CD14-positive monocyte (primary cell): Measurements from ENCODE around the gene PCK2. TPM values are rescaled to one million over a fixed set of nuclear protein-coding genes. Genes with fewer than 3 reads are reported as not detected.

ENCODE experiments used
- DNase-seq, 3 donors: peaks; one replicate each; pipeline ENCODE4 v3.0.0-alpha.2; 2011 to 2022
- H2AFZ ChIP-seq: 2 replicates; pipeline ENCODE4 v1.6.0; 2012; ENCODE audit warnings: mild to moderate bottlenecking, low read depth, low read length, inconsistent platforms; ENCODE audit not compliant: insufficient read depth, poor library complexity, severe bottlenecking
- H3K27ac ChIP-seq, 2 donors: 1 replicate in 1 of 2; 2 replicates in 1 of 2; pipeline ENCODE4 v1.5.1; 2012 to 2013; ENCODE audit warnings: low read length in 2 of 2, control low read depth in 1 of 2, inconsistent platforms in 1 of 2, low read depth in 1 of 2, mild to moderate bottlenecking in 1 of 2
- H3K27me3 ChIP-seq, 2 donors: one replicate each; pipeline versions ENCODE4 v1.6.0 to v1.6.1; 2011 to 2013; ENCODE audit warnings: low read length in 2 of 2; ENCODE audit not compliant: control insufficient read depth in 2 of 2, insufficient read depth in 2 of 2
- H3K36me3 ChIP-seq, 2 donors: replicated peaks in 1 of 2; 1 replicate in 1 of 2; 2 replicates in 1 of 2; pipeline versions ENCODE4 v1.5.1 to v1.6.1; 2012 to 2013; ENCODE audit warnings: low read length in 2 of 2, control low read depth in 1 of 2, inconsistent platforms in 1 of 2, mild to moderate bottlenecking in 1 of 2; ENCODE audit not compliant: insufficient read depth in 2 of 2, control insufficient read depth in 1 of 2
- H3K4me1 ChIP-seq, 2 donors: 1 replicate in 1 of 2; 2 replicates in 1 of 2; pipeline versions ENCODE4 v1.5.1 to v1.6.1; 2012 to 2013; ENCODE audit warnings: low read length in 2 of 2, control low read depth in 1 of 2, inconsistent platforms in 1 of 2, mild to moderate bottlenecking in 1 of 2, moderate library complexity in 1 of 2; ENCODE audit not compliant: insufficient read depth in 2 of 2, control insufficient read depth in 1 of 2
- H3K4me2 ChIP-seq: replicated peaks from 2 replicates; pipeline ENCODE3; 2012; ENCODE audit warnings: low read length, moderate library complexity, mild to moderate bottlenecking; ENCODE audit not compliant: poor library complexity, severe bottlenecking; ENCODE audit errors: extremely low read depth
- H3K4me3 ChIP-seq, 3 experiments: fragments of 200-600 bp in 1 of 3; sonication (generic) in 1 of 3; replicated peaks in 1 of 3; 1 replicate in 2 of 3; 2 replicates in 1 of 3; pipeline ENCODE4 v1.5.1; 2011 to 2013; ENCODE audit warnings: low read length in 3 of 3, mild to moderate bottlenecking in 3 of 3, control low read depth in 2 of 3, low read depth in 2 of 3, inconsistent platforms in 1 of 3, moderate library complexity in 1 of 3
- H3K79me2 ChIP-seq: 2 replicates; pipeline ENCODE4 v1.6.0; 2012; ENCODE audit warnings: mild to moderate bottlenecking, control low read depth, inconsistent platforms, low read length, moderate library complexity; ENCODE audit not compliant: insufficient read depth
- H3K9ac ChIP-seq: 2 replicates; pipeline ENCODE4 v1.6.0; 2017; ENCODE audit warnings: low read length, mild to moderate bottlenecking; ENCODE audit not compliant: insufficient read depth, poor library complexity, severe bottlenecking
- H3K9me3 ChIP-seq, 2 donors: replicated peaks in 1 of 2; 1 replicate in 1 of 2; 2 replicates in 1 of 2; pipeline versions ENCODE4 v1.5.1 to v1.6.1; 2012 to 2013; ENCODE audit warnings: low read length in 2 of 2, control low read depth in 1 of 2; ENCODE audit not compliant: control insufficient read depth in 1 of 2, insufficient read depth in 1 of 2
- H4K20me1 ChIP-seq: 2 replicates; pipeline ENCODE4 v1.6.0; 2012; ENCODE audit warnings: mild to moderate bottlenecking, low read length, control low read depth, moderate library complexity; ENCODE audit not compliant: insufficient read depth
- H3K27ac Mint-ChIP-seq, 7 donors: one replicate each; pipeline ENCODE4 v1.8.0; 2020; ENCODE audit warnings: mild to moderate bottlenecking in 7 of 7, mixed read lengths in 7 of 7, moderate library complexity in 6 of 7, inconsistent platforms in 2 of 7
- H3K27me3 Mint-ChIP-seq, 3 donors: one replicate each; pipeline ENCODE4 v1.8.0; 2021 to 2022; ENCODE audit warnings: low read depth in 3 of 3, mild to moderate bottlenecking in 3 of 3, mixed read lengths in 3 of 3, moderate library complexity in 3 of 3, inconsistent platforms in 1 of 3
- H3K36me3 Mint-ChIP-seq, 2 donors: one replicate each; pipeline ENCODE4 v1.8.0; 2020; ENCODE audit warnings: mixed read lengths in 2 of 2, inconsistent platforms in 1 of 2, mild to moderate bottlenecking in 1 of 2
- H3K4me1 Mint-ChIP-seq: one replicate; pipeline ENCODE4 v1.8.0; 2020; ENCODE audit warnings: mild to moderate bottlenecking, mixed read lengths
- H3K4me3 Mint-ChIP-seq, 2 donors: one replicate each; pipeline ENCODE4 v1.8.0; 2020; ENCODE audit warnings: mild to moderate bottlenecking in 2 of 2, mixed read lengths in 2 of 2, moderate library complexity in 1 of 2
- H3K9me3 Mint-ChIP-seq, 7 donors: one replicate each; pipeline ENCODE4 v1.8.0; 2020 to 2022; ENCODE audit warnings: mixed read lengths in 7 of 7, mild to moderate bottlenecking in 6 of 7, moderate library complexity in 6 of 7, inconsistent platforms in 2 of 7
- WGBS: methylation state at CpG from one replicate; pipeline ENCODE4 v1.1.5; 2013; ENCODE audit warnings: missing lambda C conversion rate; ENCODE audit not compliant: insufficient coverage; 5-methylcytosine and 5-hydroxymethylcytosine counted together
- intact Hi-C, 2 donors: fragments of 100-400 bp; cut with micrococcal nuclease; formaldehyde crosslinking; loops; one replicate each; pipeline versions ENCODE4 v1.15.0 to v1.15.1; 2023
- polyA plus RNA-seq, 3 donors: library from polyadenylated mRNA; depleted of rRNA in 1 of 3; unstranded in 2 of 3; stranded (reverse) in 1 of 3; fragments of 300-500 nt in 2 of 3; fragments of >200 nt in 1 of 3; fragmentation: Illumina TruSeq in 2 of 3; gene quantifications; 1 replicate in 2 of 3; 2 replicates in 1 of 3; pipeline ENCODE4 v1.2.3, GENCODE V29; 2012 to 2021
- TF ChIP-seq, protein P1 (sequence below): fragments of 200-600 bp; IDR thresholded peaks from one replicate; pipeline ENCODE4 v1.8.0; 2022; ENCODE audit warnings: antibody characterized with exemption, mild to moderate bottlenecking

Gene PCK2
- polyA plus RNA-seq, 3 donors: 29.9 to 34.2 (median 31.3) TPM

DNA sequence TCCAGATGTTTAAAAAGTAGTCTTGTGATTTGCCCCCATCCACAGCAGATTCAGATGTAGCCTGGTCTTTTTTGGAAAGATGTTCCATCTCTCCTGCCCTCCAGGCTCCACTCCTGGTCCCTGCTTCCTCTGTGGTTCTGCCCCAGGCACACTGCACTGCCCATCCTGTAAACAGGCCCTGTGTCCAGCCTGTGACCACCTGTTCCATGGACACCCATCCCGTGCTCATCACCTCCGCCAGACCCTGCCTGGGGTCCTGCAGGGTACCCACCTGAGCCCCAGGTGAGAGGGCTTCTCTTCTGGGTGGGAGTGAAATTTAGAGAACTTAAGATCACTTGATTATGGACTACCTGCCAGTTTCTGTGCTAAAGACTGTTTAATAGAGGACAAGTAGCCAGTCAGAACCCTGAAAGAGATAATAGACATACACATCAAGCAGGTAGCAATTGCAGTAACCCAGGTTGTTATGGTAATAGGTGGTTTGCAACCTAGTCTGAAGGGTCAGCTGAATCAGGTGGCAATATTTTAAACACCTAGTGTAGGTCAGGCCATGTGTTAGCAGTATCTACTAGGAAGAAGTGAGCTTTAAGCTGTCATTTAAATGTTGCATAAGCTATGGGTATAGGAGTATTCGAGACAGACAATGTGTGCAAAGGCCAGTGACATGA is 55.3 kb downstream of the PCK2 start:
- Histone ChIP-seq H3K4me2 (no peak overlapping the region), H3K4me1 (peaks cover 26 to 36% of the 10 kb centered on the region in 2 donors), H2AFZ (no peak overlapping the region), H3K9me3 (no peaks in the 10 kb centered on the region), H3K27ac (peak overlapping the region in 1 of 2 donors; percentile 26), H3K36me3 (peaks cover 50 to 58% of the 10 kb centered on the region in 2 donors), H3K9ac (no peak overlapping the region), H3K27me3 (no peaks in the 10 kb centered on the region), H4K20me1 (peaks cover 61% of the 10 kb centered on the region), H3K79me2 (peaks cover 65% of the 10 kb centered on the region), H3K4me3 (no peak overlapping the region)
- Mint-ChIP-seq H3K27me3 (peaks cover 0 to 2% (median 0%) of the 10 kb centered on the region in 3 donors), H3K4me1 (peaks cover 35% of the 10 kb centered on the region), H3K9me3 (no peaks in the 10 kb centered on the region), H3K36me3 (peaks cover 53 to 61% of the 10 kb centered on the region in 2 donors), H3K27ac (peak overlapping the region in 2 of 7 donors; percentile 69 to 76), H3K4me3 (no peak overlapping the region)
- 100% methylated on average over 2 of the region's 3 CpGs for WGBS
- intact Hi-C loops: no loop called here
- no peak for DNase-seq
- TF ChIP-seq, protein P1, sequence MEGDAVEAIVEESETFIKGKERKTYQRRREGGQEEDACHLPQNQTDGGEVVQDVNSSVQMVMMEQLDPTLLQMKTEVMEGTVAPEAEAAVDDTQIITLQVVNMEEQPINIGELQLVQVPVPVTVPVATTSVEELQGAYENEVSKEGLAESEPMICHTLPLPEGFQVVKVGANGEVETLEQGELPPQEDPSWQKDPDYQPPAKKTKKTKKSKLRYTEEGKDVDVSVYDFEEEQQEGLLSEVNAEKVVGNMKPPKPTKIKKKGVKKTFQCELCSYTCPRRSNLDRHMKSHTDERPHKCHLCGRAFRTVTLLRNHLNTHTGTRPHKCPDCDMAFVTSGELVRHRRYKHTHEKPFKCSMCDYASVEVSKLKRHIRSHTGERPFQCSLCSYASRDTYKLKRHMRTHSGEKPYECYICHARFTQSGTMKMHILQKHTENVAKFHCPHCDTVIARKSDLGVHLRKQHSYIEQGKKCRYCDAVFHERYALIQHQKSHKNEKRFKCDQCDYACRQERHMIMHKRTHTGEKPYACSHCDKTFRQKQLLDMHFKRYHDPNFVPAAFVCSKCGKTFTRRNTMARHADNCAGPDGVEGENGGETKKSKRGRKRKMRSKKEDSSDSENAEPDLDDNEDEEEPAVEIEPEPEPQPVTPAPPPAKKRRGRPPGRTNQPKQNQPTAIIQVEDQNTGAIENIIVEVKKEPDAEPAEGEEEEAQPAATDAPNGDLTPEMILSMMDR: no peak

GRCh38 chr14:24150061-24150460 is 56.0 kb downstream of the PCK2 start:
- peaks cover 54 to 64% of the 10 kb centered on the region in 2 donors for H3K36me3 Mint-ChIP-seq
- TF ChIP-seq, protein P1: no peak
- peak in 1 of 3 donors; percentile 2 for DNase-seq

More at GRCh38 chr14:24150061-24150460, 56.0 kb downstream of the PCK2 start:
- no peak overlapping the region for H2AFZ ChIP-seq
- no peaks in the 10 kb centered on the region for H3K9me3 ChIP-seq
- H3K4me2 ChIP-seq: no peak overlapping the region
- H3K36me3 ChIP-seq: peaks cover 52 to 58% of the 10 kb centered on the region in 2 donors
- H3K27me3 ChIP-seq: no peaks in the 10 kb centered on the region
- Mint-ChIP-seq H3K27me3 (peaks cover 0 to 2% (median 0%) of the 10 kb centered on the region in 3 donors), H3K27ac (peak overlapping the region in 2 of 7 donors; percentile 3 to 63), H3K4me3 (no peak overlapping the region), H3K4me1 (peaks cover 30% of the 10 kb centered on the region), H3K9me3 (no peaks in the 10 kb centered on the region)
- H4K20me1 ChIP-seq: peaks cover 59% of the 10 kb centered on the region
- peaks cover 62% of the 10 kb centered on the region for H3K79me2 ChIP-seq
- no peak overlapping the region for H3K4me3 ChIP-seq
- H3K9ac ChIP-seq: no peak overlapping the region
- peak overlapping the region in 1 of 2 donors; percentile 26 for H3K27ac ChIP-seq
- 98% methylated on average over 7 of the region's 9 CpGs for WGBS
- intact Hi-C loops: no loop called here
- peaks cover 23 to 31% of the 10 kb centered on the region in 2 donors for H3K4me1 ChIP-seq
